ENCODE results near the gene PLCD4. TPM values are rescaled to one million over a fixed set of nuclear protein-coding genes. Genes with fewer than 3 reads are reported as not detected.

Gene PLCD4
- total and polyA plus RNA-seq, 2 of the 8 experiments (the other 6 are each of a cell fraction or from before 2014, with no cell fraction given) = 0.21 to 0.50 TPM

GRCh38 chr2:218568190-218569037, 39.3 kb upstream of the PLCD4 start, which contains the start of the genes CNOT9 and USP37 (continued):
- TF ChIP-seq CTCF (IDR thresholded peaks at IDR 0.05; ENCODE audit: control extremely low read depth in 1 of 3, insufficient read depth in 1 of 3, low read depth in 1 of 3, low read length in 3 of 3) (peak in 1 of 3 experiments; percentile 0; a peak in 1 of 4 replicates), ATF2 (IDR thresholded peaks at IDR 0.05; ENCODE audit: low read length) (peak; percentile 2; the same call in 1 of the 2 replicates), EGR1 (IDR thresholded peaks at IDR 0.05; ENCODE audit: borderline replicate concordance, low read depth, low read length) (peak; percentile 98), BACH1 (IDR thresholded peaks at IDR 0.05; ENCODE audit: low read length) (peak; percentile 61; the same call in 1 of the 2 replicates), CHD2 (IDR thresholded peaks at IDR 0.05; ENCODE audit: low read length) (peak; percentile 85)
